Heart left ventricle (tissue), 13 donors: ENCODE data around the gene TNRC6A.

Experiments used
- CTCF ChIP-seq, 12 donors: fragments of 200-600 bp; sonication (generic) in 4 of 12; IDR thresholded peaks; one replicate each; pipeline versions ENCODE4 v1.5.0 to v1.8.0; 2018 to 2022; ENCODE audit warnings: antibody characterized with exemption in 12 of 12, mild to moderate bottlenecking in 5 of 12
- POLR2A ChIP-seq, 2 donors: fragments of 450-650 bp; IDR thresholded peaks; one replicate each; pipeline ENCODE4 v1.6.1; 2017; ENCODE audit warnings: antibody characterized with exemption in 2 of 2, mild to moderate bottlenecking in 2 of 2, moderate library complexity in 2 of 2
- donor health status: ischemic (EF 13 %, LVEDD 7.1; RV severe dilation, severe dysfunction).
- donor health status: DM: no; HTN: yes; CAD: no.
- donor health status: DM: no; HTN: no; CAD: no.
- donor health status: ischemic (EF 25% LVEDD 6.9; RV normal size, moderate dysfunction).
- donor health status: ischemic (EF 25% LVEDD 5.7; RV mildly dilated, moderate dysfunction).
- donor health status: ischemic (EF 35%, LVEDD 5.7; RV mildly dilated, moderate dysfunction).
- donor health status: nonischemic (EF 11% LVEDD 7.7; RV severe dilation, severe dysfunction).
- donor health status: DM: yes; HTN: yes; CAD: no.
- donor health status: PGD.
- donor health status: ischemic (EF 29% LVEDD 5.4; RV normal size, mild dysfunction).
- donor health status: nonischemic (EF 23%, LVEDD 6.1; RV moderate dilation, normal function).

- no peak for TF ChIP-seq CTCF (IDR thresholded peaks at IDR 0.05)
- TF ChIP-seq POLR2A (IDR thresholded peaks at IDR 0.05): no peak
These were observed 44.4 kb downstream of the TNRC6A start for GRCh38 chr16:24773771-24774427.
